Spleen (tissue), 11 donors: ENCODE measurements around the gene NCOA6. TPM values are rescaled to one million over a fixed set of nuclear protein-coding genes. Genes with fewer than 3 reads are reported as not detected.

Experiments used
- DNase-seq: peaks from one replicate; pipeline ENCODE4 v3.0.0-alpha.2; 2020
- H3K27ac ChIP-seq, 8 donors: fragments of 200-600 bp; sonication (generic) in 7 of 8; 1 replicate in 4 of 8; 2 replicates in 4 of 8; pipeline versions ENCODE4 v1.5.0 to v1.8.0; 2016 to 2021; ENCODE audit warnings: inconsistent platforms in 4 of 8, mild to moderate bottlenecking in 4 of 8, moderate library complexity in 1 of 8
- H3K27me3 ChIP-seq, 7 donors: fragments of 200-600 bp; sonication (generic) in 6 of 7; replicated peaks in 1 of 7; 1 replicate in 4 of 7; 2 replicates in 3 of 7; pipeline versions ENCODE4 v1.5.0 to v1.8.0; 2016 to 2021; ENCODE audit warnings: inconsistent platforms in 3 of 7, mild to moderate bottlenecking in 1 of 7
- H3K36me3 ChIP-seq, 6 donors: fragments of 200-600 bp; sonication (generic) in 5 of 6; 1 replicate in 4 of 6; 2 replicates in 2 of 6; pipeline versions ENCODE4 v1.5.0 to v1.8.0; 2016 to 2021; ENCODE audit warnings: inconsistent platforms in 2 of 6
- H3K4me1 ChIP-seq, 6 donors: fragments of 200-600 bp; sonication (generic) in 5 of 6; 1 replicate in 3 of 6; 2 replicates in 3 of 6; pipeline versions ENCODE4 v1.5.0 to v1.8.0; 2016 to 2021; ENCODE audit warnings: inconsistent platforms in 3 of 6
- H3K4me3 ChIP-seq, 8 donors: fragments of 200-600 bp; sonication (generic) in 7 of 8; 1 replicate in 4 of 8; 2 replicates in 4 of 8; pipeline versions ENCODE4 v1.5.0 to v1.8.0; 2016 to 2021; ENCODE audit warnings: inconsistent platforms in 4 of 8, mild to moderate bottlenecking in 4 of 8, moderate library complexity in 2 of 8
- H3K9me3 ChIP-seq, 8 donors: fragments of 200-600 bp; sonication (generic) in 7 of 8; 1 replicate in 4 of 8; 2 replicates in 4 of 8; pipeline versions ENCODE4 v1.5.0 to v1.8.0; 2016 to 2021; ENCODE audit warnings: inconsistent platforms in 4 of 8
- CTCF ChIP-seq, 11 experiments: fragments of 200-600 bp in 7 of 11; fragments of 450-650 bp in 4 of 11; sonication (generic) in 4 of 11; IDR thresholded peaks in 8 of 11; conservative IDR thresholded peaks in 3 of 11; 1 replicate in 7 of 11; 2 replicates in 4 of 11; pipeline versions ENCODE4 v1.4.0 to v1.8.0; 2016 to 2021; ENCODE audit warnings: antibody characterized with exemption in 11 of 11, inconsistent platforms in 4 of 11, mild to moderate bottlenecking in 1 of 11
- POLR2A ChIP-seq, 3 donors: fragments of 450-650 bp; IDR thresholded peaks; one replicate each; pipeline ENCODE4 v1.5.1; 2017; ENCODE audit warnings: antibody characterized with exemption in 3 of 3, mild to moderate bottlenecking in 1 of 3
- POLR2AphosphoS5 ChIP-seq, 3 donors: sonication (generic); formaldehyde crosslinking; IDR thresholded peaks; one replicate each; pipeline ENCODE4 v1.5.1; 2017; ENCODE audit warnings: antibody characterized with exemption in 3 of 3
- WGBS, 5 donors: extraction: QIAGEN DNeasy Blood & Tissue Kit in 3 of 5; methylation state at CpG; one replicate each; pipeline versions ENCODE4 v1.1.5 to v1.1.7; 2013 to 2018; 5-methylcytosine and 5-hydroxymethylcytosine counted together
- intact Hi-C: fragments of 100-400 bp; cut with DNase I; formaldehyde crosslinking; loops from one replicate; pipeline ENCODE4 v1.15.0; 2023; ENCODE audit warnings: low total_unique reads
- polyA plus RNA-seq, 3 donors: library from polyadenylated mRNA; stranded (reverse); fragments of 200-250 nt; gene quantifications; one replicate each; pipeline ENCODE4 v1.2.1, GENCODE V29; 2013
- total RNA-seq, 7 donors: library from RNA; depleted of rRNA in 3 of 7; stranded (reverse); fragments of >200 nt in 3 of 7; fragmentation: NEBNext Ultra II Directional in 4 of 7; extraction: Animal tissue kit (Norgen Biotek cat#: 25700) in 4 of 7; gene quantifications; one replicate each; pipeline versions ENCODE4 v1.1.0 to v1.2.1, GENCODE V29; 2016 to 2021
- donor health status: healthy with polysubstance abuse.
- donor health status: DM: no; HTN: no; CAD: no; lungs with moderate emphysema.
- donor health status: DM: no; HTN: no; CAD: no.
- donor health status: Bipolar disorder and iron deficiency.
- donor health status: healthy.
- donor health status: DM: no; HTN: no; CAD: no.
- donor health status: DM: yes; HTN: yes; CAD: no.

The NCOA6 gene
- total and polyA plus RNA-seq, 10 donors = 13.6 to 32.8 (median 26.4) TPM

- H3K4me3 ChIP-seq = peak overlapping the region; percentile 71 to 86 (median 76)
- H3K27me3 ChIP-seq = no peaks in the 10 kb centered on the region
- TF ChIP-seq POLR2AphosphoS5 (IDR thresholded peaks at IDR 0.05) (no peak), CTCF (IDR thresholded peaks at IDR 0.05 in 8 of 11, conservative IDR thresholded peaks at IDR 0.05 in 3 of 11) (peak; percentile 8 to 81 (median 60))
- intact Hi-C loops = loop anchor here (5.0 kb wide), 2 partner anchors 166 to 396 kb away; no protein-coding TSS in a partner anchor
- peak overlapping the region in 7 of 8 donors; percentile 75 to 91 (median 84) for H3K27ac ChIP-seq
- peaks cover 4 to 76% (median 42%) of the 10 kb centered on the region in 6 donors for H3K4me1 ChIP-seq
- peaks cover 0 to 31% (median 2%) of the 10 kb centered on the region in 6 donors for H3K36me3 ChIP-seq
- H3K9me3 ChIP-seq = no peaks in the 10 kb centered on the region
- 3 to 6% (median 4%) methylated on average over 7 to 22 of the region's 22 CpGs for WGBS, 5 donors
- DNase-seq = peak; percentile 88
These were observed 116.8 kb downstream of the NCOA6 start for GRCh38 chr20:34708621-34709043.

- Histone ChIP-seq H3K4me1 (peaks cover 7 to 79% (median 48%) of the 10 kb centered on the region in 6 donors), H3K9me3 (no peaks in the 10 kb centered on the region), H3K4me3 (no peak overlapping the region), H3K27ac (peak overlapping the region in 1 of 8 donors; percentile 100), H3K27me3 (no peaks in the 10 kb centered on the region), H3K36me3 (peaks cover 0 to 16% (median 0%) of the 10 kb centered on the region in 6 donors)
- no peak for DNase-seq
- WGBS, 5 donors = 76 to 81% (median 77%) methylated on average over 3 of the region's 3 CpGs
- TF ChIP-seq POLR2A (IDR thresholded peaks at IDR 0.05) = no peak
- no peak for TF ChIP-seq CTCF (IDR thresholded peaks at IDR 0.05 in 8 of 11, conservative IDR thresholded peaks at IDR 0.05 in 3 of 11)
- TF ChIP-seq POLR2AphosphoS5 (IDR thresholded peaks at IDR 0.05) = no peak
- intact Hi-C loops = loop anchor here (5.0 kb wide), 2 partner anchors 165 to 395 kb away; no protein-coding TSS in a partner anchor
These were observed 118.3 kb downstream of the NCOA6 start for GRCh38 chr20:34706912-34707784.

DNA sequence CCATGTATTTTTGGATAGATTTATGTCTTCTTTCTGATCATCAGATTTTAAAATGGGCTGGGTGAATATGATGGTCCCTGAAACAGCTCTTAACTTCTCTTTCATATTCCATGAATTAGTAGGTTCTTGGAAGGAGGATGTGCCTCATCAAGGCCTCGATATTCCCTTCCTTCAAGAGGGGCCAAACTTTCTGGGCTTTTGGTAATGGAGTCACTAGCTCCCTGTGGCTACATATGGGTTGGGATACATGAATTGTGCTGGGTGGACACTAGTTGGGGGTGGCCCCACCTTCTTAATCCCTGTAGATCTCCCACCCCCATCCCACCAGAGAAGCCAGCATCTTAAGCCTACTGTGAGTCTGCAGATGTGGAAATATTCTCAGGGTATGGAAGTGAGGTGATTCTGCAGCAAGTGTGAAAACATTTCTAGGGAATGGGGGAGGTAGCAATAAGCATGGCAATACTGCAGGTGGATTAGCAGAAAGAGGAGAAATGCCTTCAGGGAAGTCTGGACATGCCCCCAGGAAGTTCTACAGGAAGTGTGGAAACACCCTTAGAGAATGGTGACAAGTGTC is 119.1 kb downstream of the NCOA6 start:
- Histone ChIP-seq H3K36me3 (peaks cover 0 to 9% (median 0%) of the 10 kb centered on the region in 6 donors), H3K4me1 (peaks cover 7 to 79% (median 48%) of the 10 kb centered on the region in 6 donors), H3K27me3 (no peaks in the 10 kb centered on the region), H3K9me3 (no peaks in the 10 kb centered on the region), H3K27ac (peak overlapping the region in 3 of 8 donors; percentile 97 to 100 (median 100)), H3K4me3 (no peak overlapping the region)
- no peak for TF ChIP-seq CTCF (IDR thresholded peaks at IDR 0.05 in 8 of 11, conservative IDR thresholded peaks at IDR 0.05 in 3 of 11)
- no peak for TF ChIP-seq POLR2A (IDR thresholded peaks at IDR 0.05)
- TF ChIP-seq POLR2AphosphoS5 (IDR thresholded peaks at IDR 0.05) = no peak
- intact Hi-C loops = loop anchor here (5.0 kb wide), 2 partner anchors 164 to 394 kb away; no protein-coding TSS in a partner anchor
- WGBS, 5 donors = 88 to 100% (median 94%) methylated on average over 1 of the region's 1 CpG
- no peak for DNase-seq
